Type B pancreatic cell (in vitro differentiated cells): Measurements from ENCODE around the gene CYTH4. TPM values are rescaled to one million over a fixed set of nuclear protein-coding genes. Genes with fewer than 3 reads are reported as not detected.

ENCODE experiments used
- DNase-seq: peaks from one replicate; pipeline ENCODE4 v3.0.0; 2021; ENCODE audit warnings: mixed read lengths; ENCODE audit not compliant: unreplicated experiment; ENCODE audit errors: extremely low spot score
- H3K27ac Mint-ChIP-seq: 2 replicates; pipeline ENCODE4 v1.8.0; 2021; ENCODE audit warnings: mild to moderate bottlenecking, mixed read lengths
- H3K27me3 Mint-ChIP-seq: 2 replicates; pipeline ENCODE4 v1.8.0; 2021; ENCODE audit warnings: mixed read lengths
- H3K36me3 Mint-ChIP-seq: 2 replicates; pipeline ENCODE4 v1.8.0; 2021; ENCODE audit warnings: mixed read lengths
- H3K4me1 Mint-ChIP-seq: one replicate; pipeline ENCODE4 v1.8.0; 2021; ENCODE audit warnings: mixed read lengths; ENCODE audit not compliant: unreplicated experiment
- H3K4me3 Mint-ChIP-seq: 2 replicates; pipeline ENCODE4 v1.8.0; 2021; ENCODE audit warnings: mild to moderate bottlenecking, mixed read lengths
- H3K9me3 Mint-ChIP-seq: 2 replicates; pipeline ENCODE4 v1.8.0; 2021; ENCODE audit warnings: mixed read lengths
- CTCF ChIP-seq: fragments of 200-600 bp; sonication (generic); conservative IDR thresholded peaks from 2 replicates; pipeline ENCODE4 v1.5.0; 2021; ENCODE audit warnings: antibody characterized with exemption, mild to moderate bottlenecking
- total RNA-seq: library from RNA; stranded (reverse); gene quantifications from 2 replicates; pipeline ENCODE4 v1.2.1, GENCODE V29; 2021; ENCODE audit warnings: low replicate concordance

CYTH4 gene
- total RNA-seq, 1 donor from 2014 or later = not detected

DNA sequence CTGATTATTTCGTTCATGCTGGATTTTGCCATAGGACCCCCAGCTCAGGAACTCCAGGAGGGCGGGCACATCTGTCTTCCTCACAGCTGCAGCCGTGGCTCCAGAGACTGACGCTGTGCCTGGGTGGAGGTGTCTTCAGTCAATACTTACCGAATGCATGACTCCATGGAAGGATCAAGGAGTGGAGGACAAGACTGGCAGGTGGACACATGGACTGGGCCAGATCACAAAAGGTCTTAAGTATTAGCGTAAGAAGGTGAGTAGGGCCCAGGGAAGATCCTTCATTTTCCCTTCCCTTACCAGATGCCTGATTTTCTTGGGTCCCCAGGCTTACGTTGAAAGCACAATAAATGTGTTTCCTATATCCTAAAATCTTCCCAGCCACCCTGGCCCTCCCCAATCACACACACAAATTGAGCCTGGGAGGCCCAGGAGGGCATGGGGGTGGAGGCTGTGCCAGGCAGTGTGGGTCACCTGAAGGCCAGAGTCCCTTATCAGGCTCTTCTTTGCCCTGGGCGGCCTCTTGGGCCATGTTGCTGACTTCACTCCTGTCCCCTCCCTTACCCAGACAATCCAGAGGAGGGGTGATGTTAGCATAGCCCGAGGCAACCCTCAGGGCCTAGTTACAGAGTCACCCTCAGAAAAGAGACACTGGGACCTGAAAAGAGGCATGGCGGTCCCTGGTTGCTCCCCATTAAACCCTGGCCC lies 56.4 kb downstream of the CYTH4 start:
- Mint-ChIP-seq H3K27me3 (peaks cover 85% of the 10 kb centered on the region), H3K36me3 (no peaks in the 10 kb centered on the region), H3K9me3 (no peaks in the 10 kb centered on the region), H3K27ac (no peak overlapping the region), H3K4me3 (no peak overlapping the region), H3K4me1 (peaks cover 4% of the 10 kb centered on the region)
- DNase-seq = no peak
- TF ChIP-seq CTCF = no peak

DNA sequence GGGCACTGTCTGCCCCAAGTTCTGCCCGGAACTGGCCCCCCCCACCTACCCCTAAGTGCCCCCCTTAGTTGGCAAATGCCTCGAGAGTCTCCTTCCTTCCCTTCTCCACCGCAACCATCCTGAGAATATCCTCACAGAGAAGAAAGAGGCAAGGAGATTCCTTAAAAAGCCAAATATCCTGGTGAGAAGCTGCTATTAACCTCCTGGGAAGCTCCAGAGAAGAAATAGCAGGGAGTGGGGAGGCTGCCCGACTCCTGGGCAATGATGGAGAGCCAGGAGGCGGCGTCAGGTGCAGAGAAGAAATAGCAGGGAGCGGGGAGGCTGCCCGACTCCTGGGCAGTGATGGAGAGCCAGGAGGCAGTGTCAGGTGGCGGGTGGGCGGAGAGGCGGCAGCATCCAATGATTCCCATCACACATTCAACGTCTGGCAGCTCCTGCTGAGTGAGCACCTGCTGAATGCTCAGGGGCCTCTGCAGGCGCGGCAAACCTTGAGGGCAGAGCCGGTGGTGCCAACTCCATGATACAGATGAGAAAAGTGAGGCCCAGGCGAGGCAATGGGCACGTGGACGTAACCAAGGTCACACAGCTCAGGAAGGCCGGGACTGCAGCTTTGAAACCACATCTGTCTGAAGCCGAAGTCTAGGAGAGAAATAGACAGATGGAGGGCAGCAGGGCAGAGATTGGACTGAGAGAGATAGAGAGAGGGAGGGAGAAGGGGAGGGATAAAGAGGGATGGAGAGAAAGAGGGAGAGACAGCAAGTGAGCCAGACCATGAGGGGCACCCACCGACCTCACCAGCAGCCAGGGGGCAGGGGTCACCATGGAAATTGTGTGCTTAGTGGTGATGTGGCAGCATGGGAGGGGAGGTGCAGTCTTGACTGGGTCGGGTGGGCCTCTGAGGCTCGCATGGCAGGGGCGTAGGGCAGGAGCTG lies 58.3 kb downstream of the CYTH4 start:
- Mint-ChIP-seq H3K4me3 (no peak overlapping the region), H3K36me3 (no peaks in the 10 kb centered on the region), H3K27ac (no peak overlapping the region), H3K27me3 (peaks cover 73% of the 10 kb centered on the region), H3K4me1 (peaks cover 4% of the 10 kb centered on the region), H3K9me3 (no peaks in the 10 kb centered on the region)
- DNase-seq = no peak
- no peak for TF ChIP-seq CTCF

DNA sequence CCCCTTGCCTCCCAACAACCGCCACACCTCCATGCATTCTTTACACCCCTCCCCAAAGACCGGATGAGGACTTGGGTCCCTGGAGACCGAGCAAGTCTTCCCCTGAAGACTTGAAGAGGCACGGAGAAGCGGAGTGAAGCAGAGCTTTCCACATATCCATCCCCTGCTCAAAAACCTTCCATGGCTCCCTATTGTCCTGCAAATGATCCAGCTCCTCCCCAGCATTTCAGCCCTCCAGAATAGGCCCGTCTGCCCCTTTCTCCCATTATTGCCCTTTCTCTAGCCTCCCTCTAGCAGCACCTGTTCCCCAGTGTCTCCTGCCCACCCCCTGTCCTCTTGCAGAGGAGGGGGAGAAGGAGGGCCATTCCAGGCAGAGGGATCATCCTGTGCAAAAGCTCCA lies 59.8 kb downstream of the CYTH4 start:
- peaks cover 7% of the 10 kb centered on the region for H3K4me1 Mint-ChIP-seq
- H3K4me3 Mint-ChIP-seq = no peak overlapping the region
- no peak for DNase-seq
- TF ChIP-seq CTCF = no peak
- peaks cover 58% of the 10 kb centered on the region for H3K27me3 Mint-ChIP-seq
- H3K36me3 Mint-ChIP-seq = no peaks in the 10 kb centered on the region
- no peaks in the 10 kb centered on the region for H3K9me3 Mint-ChIP-seq
- no peak overlapping the region for H3K27ac Mint-ChIP-seq

DNA sequence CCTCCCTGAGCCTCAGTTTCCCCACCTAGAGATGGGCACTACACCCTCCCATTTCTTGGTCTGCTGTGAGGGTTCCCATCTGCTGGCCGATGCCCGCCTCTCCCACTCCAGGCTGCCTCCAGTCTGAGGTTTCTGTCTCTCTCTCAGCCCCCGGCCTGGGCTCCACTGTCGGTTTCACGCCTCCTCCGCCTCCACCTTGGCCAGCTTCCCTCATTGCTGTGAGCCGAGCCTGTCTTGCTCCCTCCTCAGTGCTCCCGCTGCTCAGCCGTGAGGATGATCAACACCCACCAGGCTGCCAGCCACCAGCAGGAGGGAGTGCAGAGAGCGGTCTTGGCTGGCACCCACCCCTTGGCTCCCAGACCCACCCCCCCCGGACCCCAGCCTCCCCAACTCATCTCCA lies 61.0 kb downstream of the CYTH4 start:
- Mint-ChIP-seq H3K27me3 (peaks cover 50% of the 10 kb centered on the region), H3K4me1 (peaks cover 12% of the 10 kb centered on the region), H3K4me3 (no peak overlapping the region), H3K36me3 (no peaks in the 10 kb centered on the region), H3K27ac (no peak overlapping the region), H3K9me3 (no peaks in the 10 kb centered on the region)
- TF ChIP-seq CTCF = no peak
- no peak for DNase-seq

- H3K36me3 Mint-ChIP-seq = no peaks in the 10 kb centered on the region
- H3K9me3 Mint-ChIP-seq = no peaks in the 10 kb centered on the region
- H3K27ac Mint-ChIP-seq = no peak overlapping the region
- H3K27me3 Mint-ChIP-seq = peaks cover 43% of the 10 kb centered on the region
- H3K4me1 Mint-ChIP-seq = peaks cover 12% of the 10 kb centered on the region
- DNase-seq = no peak
- no peak overlapping the region for H3K4me3 Mint-ChIP-seq
- TF ChIP-seq CTCF = no peak
Observed at GRCh38 chr22:37343863-37344734, 61.8 kb downstream of the CYTH4 start.
